ENCODE results near the gene GNG8. TPM values are rescaled to one million over a fixed set of nuclear protein-coding genes. Genes with fewer than 3 reads are reported as not detected.
A peak's percentile ranks its signal among the peaks of the same experiment; 100 is the strongest.

The GNG8 gene
- total and polyA plus RNA-seq, 2 of the 13 experiments (the other 11 are each of a cell fraction or from before 2014, with no cell fraction given), result not detected

- no peak for TF ChIP-seq RNF219 (CRISPR knock-in tag; IDR thresholded peaks at IDR 0.05)
- TF ChIP-seq ELF3 (CRISPR knock-in tag; IDR thresholded peaks at IDR 0.05), result no peak
- TF ChIP-seq CTCF (CRISPR knock-in tag; IDR thresholded peaks at IDR 0.05), result peak; percentile 88
- peak; percentile 76 for TF ChIP-seq STAG1 (CRISPR knock-in tag; IDR thresholded peaks at IDR 0.05)
- TF ChIP-seq ELF1 (CRISPR knock-in tag; IDR thresholded peaks at IDR 0.05), result peak; percentile 53
- 0 out of 2 replicates have a peak, but pooled peaks have one; percentile 31 for TF ChIP-seq BORCS8-MEF2B (CRISPR knock-in tag; IDR thresholded peaks at IDR 0.05)
- peak; percentile 49; the same call in 1 of the 2 replicates for TF ChIP-seq ZFX (CRISPR knock-in tag; IDR thresholded peaks at IDR 0.05; ENCODE audit: low read depth)
- TF ChIP-seq GATAD2A (CRISPR knock-in tag; IDR thresholded peaks at IDR 0.05), result 0 out of 2 replicates have a peak, but pooled peaks have one; percentile 17
- 0 out of 2 replicates have a peak, but pooled peaks have one; percentile 17 for TF ChIP-seq FOXA3 (CRISPR knock-in tag; IDR thresholded peaks at IDR 0.05)
- TF ChIP-seq ZNF317 (CRISPR knock-in tag; IDR thresholded peaks at IDR 0.05), result no peak
- no peak for TF ChIP-seq UBTF (CRISPR knock-in tag; IDR thresholded peaks at IDR 0.05)
- TF ChIP-seq ZNF737 (CRISPR knock-in tag; IDR thresholded peaks at IDR 0.05; ENCODE audit: borderline replicate concordance), result no peak
- peak; percentile 48; the same call in 1 of the 2 replicates for TF ChIP-seq KDM2A (CRISPR knock-in tag; IDR thresholded peaks at IDR 0.05; ENCODE audit: borderline replicate concordance, low read depth)
- TF ChIP-seq BHLHE40 (IDR thresholded peaks at IDR 0.05; ENCODE audit: low read length), result no peak
- 0 out of 2 replicates have a peak, but pooled peaks have one; percentile 32 for TF ChIP-seq MYPOP (CRISPR knock-in tag; IDR thresholded peaks at IDR 0.05)
- peak; percentile 36; the same call in 1 of the 2 replicates for TF ChIP-seq SMAD3 (CRISPR knock-in tag; IDR thresholded peaks at IDR 0.05)
These were observed 21.8 kb downstream of the GNG8 start (continued) for GRCh38 chr19:46614114-46614722.
